GM12891 (cell line): ENCODE measurements around the gene NMNAT2.

ENCODE experiments used
- POLR2A ChIP-seq: IDR thresholded peaks from 2 replicates; pipeline ENCODE4 v1.6.1; 2011; ENCODE audit warnings: low read depth, low read length, control low read depth
- POLR2AphosphoS5 ChIP-seq: IDR thresholded peaks from 2 replicates; pipeline ENCODE4 v1.6.1; 2011; ENCODE audit warnings: low read depth, low read length, control low read depth

DNA sequence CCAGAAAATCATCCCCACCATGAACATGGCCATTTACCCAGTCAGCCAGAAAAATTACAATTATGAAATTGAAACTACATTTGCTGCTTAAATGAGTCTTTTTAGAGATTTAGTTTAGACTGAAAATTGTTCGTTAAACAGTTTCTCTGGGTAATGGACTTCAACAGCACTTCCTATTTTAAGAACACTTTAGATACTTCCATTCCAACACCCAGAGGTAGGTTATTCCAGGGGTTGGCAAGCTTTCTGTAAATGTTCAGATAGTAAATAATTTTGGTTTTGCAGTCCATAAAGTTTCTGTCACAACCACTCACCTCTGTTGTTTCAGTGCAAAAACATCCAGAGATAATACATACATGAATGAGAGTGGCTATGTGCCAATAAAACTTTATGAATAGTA lies 10.2 kb downstream of the NMNAT2 start:
- TF ChIP-seq POLR2A (no peak), POLR2AphosphoS5 (no peak)
